GM13976 (cell line): ENCODE measurements around the gene SLC22A16.

Experiments used
- DNase-seq: peaks from one replicate; pipeline ENCODE4 v3.0.0; 2012; ENCODE audit warnings: low spot score
- CTCF ChIP-seq: IDR thresholded peaks from 2 replicates; pipeline ENCODE4 v1.5.1; 2012; ENCODE audit warnings: borderline replicate concordance, mild to moderate bottlenecking; ENCODE audit not compliant: insufficient read depth; ENCODE audit errors: extremely low read depth, missing control alignments, control extremely low read depth
- in situ Hi-C: fragments of 300-500 bp; cut with MboI; formaldehyde crosslinking; loops from one replicate; pipeline ENCODE4 v1.12.0; 2022; ENCODE audit warnings: low sequenced_read_pairs, mixed read lengths, inconsistent platforms; ENCODE audit not compliant: unreplicated experiment

The SLC22A16 gene

GRCh38 chr6:110409794-110410193 lies 66.6 kb downstream of the SLC22A16 start:
- no peak for TF ChIP-seq CTCF
- no peak for DNase-seq
- in situ Hi-C loops, result no loop called here

DNA sequence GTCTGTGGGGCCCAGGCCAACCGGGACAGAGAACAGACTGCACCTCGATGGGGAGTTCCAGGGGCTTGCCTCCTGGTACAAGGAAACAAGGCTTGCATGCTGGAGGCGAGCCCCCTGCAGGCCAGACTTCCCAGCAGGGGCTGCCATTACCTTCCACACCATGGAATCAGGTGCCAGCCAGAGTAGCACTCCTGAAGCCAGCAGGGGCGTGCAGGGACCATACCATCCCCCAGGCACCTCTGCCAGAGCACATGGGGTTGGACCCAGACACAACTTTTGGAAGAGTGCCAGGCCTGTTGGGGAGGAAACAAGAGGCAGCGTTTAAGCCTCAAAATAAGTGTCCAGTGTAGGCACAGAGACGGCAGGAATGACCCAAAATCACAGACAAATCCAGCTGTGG lies 67.5 kb downstream of the SLC22A16 start:
- no peak for TF ChIP-seq CTCF
- DNase-seq, result no peak
- in situ Hi-C loops, result no loop called here

DNA sequence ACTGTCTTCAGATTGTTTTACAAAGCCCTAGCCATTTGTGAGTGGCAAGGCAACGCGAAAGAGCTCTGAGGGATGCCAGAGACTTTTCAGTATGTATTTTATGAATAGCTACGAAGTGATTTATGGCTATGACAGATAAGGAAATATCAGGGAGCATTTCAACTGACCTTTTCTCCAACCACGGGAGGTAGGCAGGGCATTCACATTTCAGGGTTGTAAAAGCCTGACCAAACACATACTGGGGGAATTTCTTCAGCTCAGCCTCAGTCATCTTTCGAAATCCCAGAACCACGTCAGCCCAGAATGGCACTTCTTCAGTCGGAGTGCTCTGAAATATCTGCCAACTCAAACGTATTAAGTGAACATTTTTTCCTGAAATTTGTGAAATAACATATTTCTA lies 71.8 kb downstream of the SLC22A16 start:
- no peak for TF ChIP-seq CTCF
- in situ Hi-C loops, result no loop called here
- DNase-seq, result no peak

- in situ Hi-C loops, result no loop called here
- TF ChIP-seq CTCF, result no peak
Observed at GRCh38 chr6:110401585-110402176, 74.7 kb downstream of the SLC22A16 start.

GRCh38 chr6:110400208-110400607 lies 76.2 kb downstream of the SLC22A16 start:
- no peak for TF ChIP-seq CTCF
- in situ Hi-C loops, result no loop called here
- no peak for DNase-seq

More at GRCh38 chr6:110401585-110402176, 74.7 kb downstream of the SLC22A16 start:
- DNase-seq, result no peak

DNA sequence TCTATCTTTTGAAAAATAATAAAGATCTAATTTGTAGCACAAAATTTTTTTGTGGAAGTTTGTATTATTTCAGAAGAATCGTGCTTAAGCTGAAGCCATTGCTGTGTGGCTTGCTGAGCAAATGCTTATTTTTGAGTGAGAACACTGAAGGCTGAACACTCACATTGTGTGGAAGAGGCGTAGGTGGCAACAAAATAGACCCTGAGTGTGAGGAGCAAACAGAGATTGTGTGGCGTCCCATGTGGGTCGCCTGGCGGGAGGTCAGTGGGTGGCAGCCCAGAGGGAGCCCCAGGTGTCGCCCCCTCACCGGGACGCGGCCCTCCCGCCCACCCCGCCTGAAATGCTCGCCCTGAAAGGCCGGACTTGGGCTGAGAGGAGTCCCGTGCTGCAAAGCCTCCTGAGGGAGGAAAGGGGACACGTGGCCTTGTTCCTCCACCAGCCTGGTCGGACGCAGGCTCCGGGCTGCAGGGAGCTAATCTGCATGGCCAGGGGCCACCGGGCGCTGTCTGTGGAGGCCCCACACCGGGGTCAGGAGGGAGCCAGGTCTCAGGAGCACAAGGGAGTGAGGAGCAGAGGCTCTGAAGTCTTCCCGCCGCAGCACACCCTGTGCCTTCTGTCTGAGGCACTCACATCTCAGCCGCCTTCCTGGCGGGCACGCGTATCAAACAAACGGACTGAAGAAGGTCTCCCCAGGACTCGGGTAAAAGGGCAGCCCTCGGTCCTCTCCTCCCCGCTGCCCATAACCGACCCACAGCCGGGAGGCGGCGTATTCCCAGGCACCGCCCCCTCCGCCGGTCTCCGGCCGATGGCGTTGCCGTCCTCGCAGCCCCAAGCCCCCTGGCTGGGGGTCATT lies 77.0 kb downstream of the SLC22A16 start:
- TF ChIP-seq CTCF, result no peak
- in situ Hi-C loops, result loop anchor here (10.0 to 25.0 kb wide), 2 partner anchors 695 to 887 kb away; no protein-coding TSS in a partner anchor
- no peak for DNase-seq
